Cardiac muscle cell (in vitro differentiated cells and primary cell): Measurements from ENCODE around the gene SH3BGRL2. TPM values are rescaled to one million over a fixed set of nuclear protein-coding genes. Genes with fewer than 3 reads are reported as not detected.

Experiments
- DNase-seq, 2 donors: peaks; one replicate each; pipeline versions ENCODE4 v3.0.0 to v3.0.0-alpha.2; 2010 to 2017; ENCODE audit warnings: low read depth in 1 of 2, low spot score in 1 of 2
- H3K27ac ChIP-seq: fragments of 200-600 bp; sonication (generic); 2 replicates; pipeline ENCODE4 v1.5.1; 2016
- H3K27me3 ChIP-seq: fragments of 200-600 bp; sonication (generic); 2 replicates; pipeline ENCODE4 v1.6.0; 2016; ENCODE audit warnings: control low read depth
- H3K36me3 ChIP-seq: fragments of 200-600 bp; sonication (generic); 2 replicates; pipeline ENCODE4 v1.5.1; 2016; ENCODE audit warnings: control low read depth
- H3K4me1 ChIP-seq: fragments of 200-600 bp; sonication (generic); 2 replicates; pipeline ENCODE4 v1.8.1; 2017; ENCODE audit warnings: low read depth, mild to moderate bottlenecking, mixed run types
- H3K4me3 ChIP-seq: fragments of 200-600 bp; sonication (generic); 2 replicates; pipeline ENCODE4 v1.5.1; 2016; ENCODE audit warnings: mild to moderate bottlenecking
- H3K9me3 ChIP-seq: fragments of 200-600 bp; sonication (generic); 2 replicates; pipeline ENCODE4 v1.5.1; 2017; ENCODE audit warnings: low read depth, mild to moderate bottlenecking, control low read depth
- CTCF ChIP-seq: IDR thresholded peaks from 2 replicates; pipeline ENCODE4 v1.5.1; 2012; ENCODE audit warnings: low read depth, mild to moderate bottlenecking, low read length
- polyA plus RNA-seq: library from polyadenylated mRNA; unstranded; fragments of >200 nt; fragmentation: Nextera tagmentation; extraction: Ambion mirVana; gene quantifications from 2 replicates; pipeline ENCODE4 v1.2.1, GENCODE V29; 2016
- total RNA-seq: library from RNA; depleted of rRNA; stranded (reverse); fragments of >200 nt; gene quantifications from 2 replicates; pipeline ENCODE4 v1.2.3, GENCODE V29; 2016

SH3BGRL2 gene
- total and polyA plus RNA-seq, 2 experiments from 2014 or later, result 21.7 to 36.1 TPM

GRCh38 chr6:79640146-79641111, 9.3 kb downstream of the SH3BGRL2 start:
- H3K9me3 ChIP-seq, result no peaks in the 10 kb centered on the region

GRCh38 chr6:79646006-79646405, 14.9 kb downstream of the SH3BGRL2 start:
- no peak for DNase-seq
- H3K4me3 ChIP-seq, result no peak overlapping the region
- TF ChIP-seq CTCF, result peak; percentile 6
- no peak overlapping the region for H3K27ac ChIP-seq
- peaks cover 25% of the 10 kb centered on the region for H3K4me1 ChIP-seq
- no peaks in the 10 kb centered on the region for H3K36me3 ChIP-seq
- no peaks in the 10 kb centered on the region for H3K9me3 ChIP-seq
- no peaks in the 10 kb centered on the region for H3K27me3 ChIP-seq

More at GRCh38 chr6:79640146-79641111, 9.3 kb downstream of the SH3BGRL2 start:
- Histone ChIP-seq H3K4me3 (no peak overlapping the region), H3K27ac (peak overlapping the region; percentile 2), H3K4me1 (peaks cover 15% of the 10 kb centered on the region), H3K36me3 (no peaks in the 10 kb centered on the region), H3K27me3 (no peaks in the 10 kb centered on the region)
- TF ChIP-seq CTCF, result no peak
- DNase-seq, result peak in 1 of 2 donors; percentile 17

- no peaks in the 10 kb centered on the region for H3K36me3 ChIP-seq
- DNase-seq, result no peak
- H3K27me3 ChIP-seq, result no peaks in the 10 kb centered on the region
- H3K9me3 ChIP-seq, result no peaks in the 10 kb centered on the region
- TF ChIP-seq CTCF, result no peak
- no peak overlapping the region for H3K27ac ChIP-seq
- H3K4me3 ChIP-seq, result no peak overlapping the region
- peaks cover 26% of the 10 kb centered on the region for H3K4me1 ChIP-seq
Observed at GRCh38 chr6:79646561-79646960, 15.4 kb downstream of the SH3BGRL2 start.

GRCh38 chr6:79647741-79648140, 16.6 kb downstream of the SH3BGRL2 start:
- H3K4me1 ChIP-seq, result peaks cover 26% of the 10 kb centered on the region
- no peak for DNase-seq
- TF ChIP-seq CTCF, result no peak
- H3K27me3 ChIP-seq, result no peaks in the 10 kb centered on the region
- no peaks in the 10 kb centered on the region for H3K9me3 ChIP-seq
- H3K36me3 ChIP-seq, result no peaks in the 10 kb centered on the region
- no peak overlapping the region for H3K27ac ChIP-seq
- no peak overlapping the region for H3K4me3 ChIP-seq

- no peak for TF ChIP-seq CTCF
- Histone ChIP-seq H3K9me3 (no peaks in the 10 kb centered on the region), H3K27ac (no peak overlapping the region)
Observed at GRCh38 chr6:79648328-79648727, 17.2 kb downstream of the SH3BGRL2 start.

More at GRCh38 chr6:79648328-79648727, 17.2 kb downstream of the SH3BGRL2 start:
- no peak for DNase-seq
- Histone ChIP-seq H3K27me3 (no peaks in the 10 kb centered on the region), H3K4me3 (no peak overlapping the region), H3K4me1 (peaks cover 26% of the 10 kb centered on the region), H3K36me3 (no peaks in the 10 kb centered on the region)
